ENCODE data around the gene EEFSEC.

EEFSEC gene

GRCh38 chr3:128427872-128428822 lies 274.9 kb downstream of the EEFSEC start:
- DNase-seq (ENCODE audit: low read depth) = no peak
- H3K4me3 ChIP-seq (ENCODE audit: low read length) = no peak overlapping the region
- TF ChIP-seq CTCF (conservative IDR thresholded peaks at IDR 0.05; ENCODE audit: low read depth, low read length) = no peak

GRCh38 chr3:128429275-128429674 lies 276.0 kb downstream of the EEFSEC start:
- no peak for TF ChIP-seq CTCF (conservative IDR thresholded peaks at IDR 0.05; ENCODE audit: low read depth, low read length)
- no peak for DNase-seq (ENCODE audit: low read depth)
- no peak overlapping the region for H3K4me3 ChIP-seq (ENCODE audit: low read length)

GRCh38 chr3:128429751-128430150 lies 276.5 kb downstream of the EEFSEC start:
- H3K4me3 ChIP-seq (ENCODE audit: low read length) = no peak overlapping the region
- no peak for DNase-seq (ENCODE audit: low read depth)
- TF ChIP-seq CTCF (conservative IDR thresholded peaks at IDR 0.05; ENCODE audit: low read depth, low read length) = no peak

DNA sequence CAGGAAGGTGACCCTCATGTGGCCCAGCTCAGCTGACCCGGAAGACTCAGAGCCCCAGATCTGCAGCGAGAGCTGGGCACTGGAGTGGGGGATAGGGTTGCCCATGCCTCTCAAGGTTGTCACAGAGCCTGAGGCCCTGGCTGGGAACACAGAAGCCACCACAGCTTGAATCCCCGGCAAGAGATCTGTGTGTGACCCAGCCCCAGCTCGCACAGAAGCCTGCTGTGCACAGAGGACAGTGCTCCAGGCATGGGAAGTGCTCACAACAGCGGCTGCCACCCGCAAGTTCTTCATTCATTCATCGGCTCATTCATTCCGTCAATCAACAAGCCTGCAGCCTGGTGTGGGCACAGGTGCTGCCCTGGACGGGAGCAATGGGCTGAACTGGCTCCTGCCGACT lies 277.0 kb downstream of the EEFSEC start:
- no peak for DNase-seq (ENCODE audit: low read depth)
- no peak for TF ChIP-seq CTCF (conservative IDR thresholded peaks at IDR 0.05; ENCODE audit: low read depth, low read length)

DNA sequence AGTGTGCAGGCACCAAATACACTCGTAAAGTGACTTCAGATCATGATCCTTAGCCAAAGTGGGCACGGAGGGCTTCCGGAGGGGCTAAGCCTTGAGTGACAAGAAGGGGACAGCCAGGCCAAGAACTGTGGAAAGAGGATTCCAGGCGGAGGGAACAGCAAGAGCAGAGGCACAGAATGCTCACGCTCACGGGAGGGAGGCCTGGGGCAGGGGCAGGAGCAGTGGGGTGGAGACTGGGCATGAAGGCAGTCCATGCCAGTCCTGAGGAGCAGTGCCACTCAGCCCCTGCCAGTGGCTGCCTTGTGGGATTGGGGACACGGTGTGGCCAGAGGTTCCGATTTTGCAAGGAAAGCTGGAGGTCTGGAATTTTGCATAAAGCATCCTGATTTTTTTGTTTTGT lies 277.4 kb downstream of the EEFSEC start:
- H3K4me3 ChIP-seq (ENCODE audit: low read length) = no peak overlapping the region
- DNase-seq (ENCODE audit: low read depth) = no peak
- no peak for TF ChIP-seq CTCF (conservative IDR thresholded peaks at IDR 0.05; ENCODE audit: low read depth, low read length)

More for the DNA sequence above, 277.0 kb downstream of the EEFSEC start:
- H3K4me3 ChIP-seq (ENCODE audit: low read length) = no peak overlapping the region

GRCh38 chr3:128431803-128432300 lies 278.6 kb downstream of the EEFSEC start:
- no peak for DNase-seq (ENCODE audit: low read depth)
- no peak for TF ChIP-seq CTCF (conservative IDR thresholded peaks at IDR 0.05; ENCODE audit: low read depth, low read length)
- no peak overlapping the region for H3K4me3 ChIP-seq (ENCODE audit: low read length)

All from retinal pigment epithelial cell (primary cell).